GM19239 (cell line): ENCODE measurements around the gene HARS1.
"Not testable (repeated sequence)": the region's sequence is repeated elsewhere in the genome, so short reads cannot be mapped to it uniquely, and the experiment has no call there.

Experiments used
- DNase-seq: peaks from one replicate; pipeline ENCODE4 v3.0.0; 2011; ENCODE audit warnings: low spot score; ENCODE audit not compliant: insufficient read length
- FAIRE-seq: peaks from 2 replicates; lab custom pipeline; 2011; peaks lifted over from hg19 to GRCh38; lab: Jason Lieb, UNC

The HARS1 gene

GRCh38 chr5:140635291-140636257, 55.6 kb downstream of the HARS1 start:
- FAIRE-seq = no peak
- no peak for DNase-seq

- DNase-seq (no peak), FAIRE-seq (no peak)
Measured at GRCh38 chr5:140634103-140634502, 57.1 kb downstream of the HARS1 start.

GRCh38 chr5:140633501-140633900, 57.7 kb downstream of the HARS1 start:
- FAIRE-seq (no peak), DNase-seq (no peak)

- DNase-seq = no peak
- FAIRE-seq = no peak
Measured at GRCh38 chr5:140633021-140633471, 58.1 kb downstream of the HARS1 start, which contains the start of gene CD14. CD14 (minus strand) TSS chr5:140633175; CDS start chr5:140633071, 104 bp downstream.

GRCh38 chr5:140632366-140633020, 58.7 kb downstream of the HARS1 start:
- DNase-seq = peak; percentile 17
- peak; percentile 42 for FAIRE-seq

GRCh38 chr5:140631831-140632365, 59.3 kb downstream of the HARS1 start:
- DNase-seq (peak; percentile 8), FAIRE-seq (no peak)

GRCh38 chr5:140631036-140631417, 60.1 kb downstream of the HARS1 start:
- DNase-seq (no peak), FAIRE-seq (no peak)

- DNase-seq (no peak), FAIRE-seq (no peak)
Measured at GRCh38 chr5:140630292-140631035, 60.7 kb downstream of the HARS1 start.

- DNase-seq (no peak), FAIRE-seq (no peak)
Measured at GRCh38 chr5:140628711-140629110, 62.5 kb downstream of the HARS1 start.

- FAIRE-seq = no peak
- no peak for DNase-seq
Measured at GRCh38 chr5:140627972-140628371, 63.2 kb downstream of the HARS1 start.

- DNase-seq, FAIRE-seq: not testable (repeated sequence)
Measured at GRCh38 chr5:140624886-140625285, 66.3 kb downstream of the HARS1 start.
